HG03045 (cell line): ENCODE measurements around the gene OR8H1.

Experiments
- ATAC-seq: cut with Tn5 transposase; IDR thresholded peaks from one replicate; pipeline ENCODE4 v1.9.1; 2021; ENCODE audit warnings: mild to moderate bottlenecking, moderate library complexity; ENCODE audit not compliant: unreplicated experiment

OR8H1 gene, protein sequence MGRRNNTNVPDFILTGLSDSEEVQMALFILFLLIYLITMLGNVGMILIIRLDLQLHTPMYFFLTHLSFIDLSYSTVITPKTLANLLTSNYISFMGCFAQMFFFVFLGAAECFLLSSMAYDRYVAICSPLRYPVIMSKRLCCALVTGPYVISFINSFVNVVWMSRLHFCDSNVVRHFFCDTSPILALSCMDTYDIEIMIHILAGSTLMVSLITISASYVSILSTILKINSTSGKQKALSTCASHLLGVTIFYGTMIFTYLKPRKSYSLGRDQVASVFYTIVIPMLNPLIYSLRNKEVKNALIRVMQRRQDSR

DNA sequence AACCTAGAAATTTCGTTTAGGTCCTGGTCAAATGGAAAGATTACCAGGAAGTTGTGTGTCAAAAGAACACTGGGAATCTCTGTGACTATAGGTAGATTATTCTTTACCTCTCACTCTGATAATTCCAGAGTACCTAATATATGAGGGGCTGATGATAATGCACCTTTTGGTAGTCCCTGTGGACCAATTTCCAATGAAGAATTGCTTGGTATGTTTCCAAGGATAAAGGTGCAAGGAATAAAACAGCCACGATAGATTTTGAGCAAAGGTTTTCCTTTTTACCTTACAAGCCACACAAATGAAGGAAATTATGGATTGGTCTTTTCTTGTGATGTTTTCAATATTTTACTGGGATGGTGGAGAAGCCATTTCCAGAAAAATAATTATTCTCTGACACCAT is at the start of gene OR8H1:
Gene OR8H1 (minus strand): TSS at position 101 of the 400 bp plus-strand sequence. CDS start 1,192 bp downstream, outside the sequence.
- ATAC-seq: no peak

DNA sequence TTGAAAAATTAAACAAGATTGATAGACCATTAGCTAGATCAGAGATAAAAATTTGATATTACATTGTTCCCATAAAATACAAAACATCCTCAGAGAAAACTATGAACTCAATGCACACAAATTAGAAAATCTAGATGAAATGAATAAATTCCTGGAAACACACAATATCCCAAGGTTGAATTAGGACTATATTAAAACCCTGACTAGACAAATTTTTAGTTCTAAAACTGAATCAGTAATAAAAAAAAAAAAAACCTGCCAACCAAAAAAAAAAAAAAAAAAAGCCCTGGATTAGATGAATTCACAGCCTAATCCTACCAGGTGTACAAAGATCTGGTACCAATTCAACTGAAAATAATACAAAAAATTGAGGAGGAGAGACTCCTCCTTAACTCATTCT is 48.2 kb upstream of the OR8H1 start:
- ATAC-seq: no peak

DNA sequence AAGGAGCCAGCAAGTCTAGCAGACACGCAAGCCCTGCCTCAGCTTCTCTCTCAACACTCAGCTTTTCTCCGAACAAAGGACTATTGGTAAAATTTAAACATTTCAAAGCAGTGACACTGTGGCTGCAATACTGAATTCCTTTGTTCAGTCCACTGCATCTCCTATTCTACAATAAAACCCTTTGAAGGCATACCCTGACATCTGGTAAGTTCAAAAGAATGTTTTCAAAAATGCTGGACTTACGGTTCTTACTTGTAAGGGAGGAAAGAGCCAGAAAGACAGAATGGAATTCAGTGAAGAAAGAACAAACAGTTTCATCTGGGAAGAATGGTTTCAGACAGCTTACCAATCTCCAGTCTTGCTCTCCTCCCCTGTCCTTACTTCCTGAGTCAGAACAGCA is 41.1 kb upstream of the OR8H1 start:
- no peak for ATAC-seq

DNA sequence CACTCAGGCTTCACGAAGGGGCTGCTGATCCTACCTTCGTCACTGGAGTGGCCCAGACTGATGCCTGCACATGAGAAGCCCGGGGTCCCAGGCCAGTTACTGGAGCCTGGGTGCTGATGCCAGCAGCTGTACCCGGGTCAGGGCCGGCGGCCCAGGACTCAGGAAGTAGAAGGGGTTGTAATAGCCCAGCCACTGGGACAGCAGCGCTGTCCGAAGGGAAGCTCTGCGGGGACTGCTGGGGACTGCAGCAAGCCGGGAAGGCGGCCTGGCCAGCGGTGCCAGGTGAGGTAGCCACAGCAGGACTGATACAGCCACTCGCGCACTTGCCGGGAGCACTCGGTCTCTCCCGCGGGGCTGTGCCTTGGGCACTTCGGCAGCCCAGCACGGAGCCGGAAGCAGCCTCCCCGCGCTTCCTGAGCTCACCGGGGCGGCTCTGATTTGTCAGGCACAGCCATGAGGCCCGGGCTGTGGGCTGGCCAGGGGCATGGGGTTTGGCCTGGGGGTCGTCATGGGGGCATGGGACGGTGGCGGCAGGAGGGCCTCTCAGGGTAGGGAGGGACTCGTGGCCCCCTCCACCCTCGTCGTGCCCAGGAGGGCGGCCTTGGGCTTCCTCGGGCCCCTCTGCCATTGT is 39.9 kb upstream of the OR8H1 start:
- ATAC-seq: no peak

DNA sequence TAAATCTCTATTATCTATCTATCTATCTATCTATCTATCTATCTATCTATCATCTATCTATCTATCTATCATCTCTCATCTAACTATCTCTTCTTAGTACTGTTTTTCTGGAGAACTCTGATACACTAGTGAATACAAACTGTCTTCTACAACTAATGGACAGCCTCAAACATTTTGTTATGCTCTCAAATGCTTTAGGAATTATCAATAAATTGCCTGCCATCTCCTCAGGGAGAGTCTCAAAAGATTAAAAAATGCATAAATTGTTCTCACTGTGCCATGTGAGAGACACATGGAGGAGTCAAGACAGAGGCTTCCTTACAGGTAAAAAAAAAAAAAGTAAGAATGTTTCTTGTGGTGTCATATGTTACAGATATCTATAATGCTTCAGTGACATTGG is 22.8 kb upstream of the OR8H1 start, which contains the start of gene OR8K3:
Gene OR8K3 (plus strand): TSS at position 301 of the 400 bp plus-strand sequence. CDS start 3,163 bp downstream, outside the sequence.
- no peak for ATAC-seq

DNA sequence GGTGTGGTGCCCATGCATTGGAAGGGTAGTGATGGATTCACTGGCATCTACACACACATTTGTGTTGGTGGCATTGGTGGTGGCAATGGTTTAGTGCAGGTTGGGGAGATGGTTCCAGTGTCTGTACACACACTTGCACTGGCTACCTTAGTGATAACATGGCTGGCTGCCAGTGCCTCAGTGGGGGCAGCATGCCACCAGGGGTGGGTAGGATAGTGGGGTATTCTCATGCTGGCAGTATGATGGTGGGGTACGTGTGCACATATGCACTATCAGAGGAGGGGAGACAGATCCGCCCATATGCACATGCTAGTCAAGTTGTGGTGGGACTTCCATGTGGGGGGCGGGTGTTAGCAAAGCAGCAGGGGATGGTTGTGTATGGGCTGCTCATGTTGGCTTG is 15.8 kb upstream of the OR8H1 start:
- no peak for ATAC-seq

DNA sequence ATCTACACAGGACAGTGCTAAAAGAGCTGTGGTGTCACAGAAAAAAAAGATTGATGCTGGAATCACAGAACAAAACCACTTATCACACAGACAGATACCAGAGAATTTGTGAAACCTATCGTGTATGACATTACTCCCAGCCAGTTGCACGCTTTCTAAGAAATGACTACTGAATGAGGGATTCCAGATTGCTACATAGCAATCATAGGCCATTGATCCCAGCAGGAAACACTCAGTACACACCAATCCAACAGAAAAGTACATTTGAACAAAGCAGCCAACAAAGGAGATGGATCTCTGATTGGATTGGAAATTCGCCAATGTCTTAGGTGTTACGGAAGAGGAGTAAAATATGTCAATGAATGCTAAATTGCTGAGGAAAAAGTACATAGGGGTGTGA is 4.8 kb upstream of the OR8H1 start:
- ATAC-seq: no peak

DNA sequence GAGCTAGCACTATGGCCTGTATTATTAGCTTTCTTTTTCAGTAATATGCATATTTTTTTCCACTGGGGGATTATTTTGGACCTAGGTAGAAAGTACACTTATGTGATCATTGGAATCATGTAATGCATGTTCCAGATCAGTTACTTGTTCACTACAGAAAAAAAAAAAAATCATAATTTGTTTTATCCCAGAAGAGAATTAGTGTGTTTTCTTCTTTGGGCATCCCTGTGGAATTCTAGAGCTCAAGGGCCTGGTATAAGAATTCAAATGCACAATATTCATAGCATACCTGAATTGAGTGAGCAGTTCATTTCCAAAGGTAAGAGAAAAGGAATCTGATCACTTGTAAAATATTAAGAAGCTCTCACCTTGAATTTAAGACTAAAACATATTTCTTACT is 18.2 kb downstream of the OR8H1 start, which contains the start of gene OR5T1:
Gene OR5T1 (plus strand): TSS at position 301 of the 400 bp plus-strand sequence. CDS start 1,485 bp downstream, outside the sequence.
- no peak for ATAC-seq

DNA sequence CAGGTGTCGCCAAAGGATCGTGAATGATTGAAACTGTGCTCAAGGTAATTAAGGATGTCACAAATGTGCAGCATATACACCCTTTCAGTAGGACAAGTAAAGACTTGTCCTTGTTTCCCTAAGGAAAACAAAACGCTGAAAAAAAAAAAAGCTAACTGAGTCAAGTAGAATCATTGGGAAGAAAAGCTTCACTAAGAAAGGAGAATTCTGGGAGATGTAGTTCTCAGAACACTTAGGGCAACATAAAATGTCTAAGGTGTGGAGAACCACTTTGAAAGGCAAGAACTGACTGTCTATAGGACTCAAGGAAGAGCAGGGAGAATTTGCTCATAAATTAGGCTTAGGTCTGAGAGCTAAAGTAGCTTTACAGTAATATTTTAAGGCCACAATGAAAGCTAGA is 21.0 kb downstream of the OR8H1 start:
- no peak for ATAC-seq

DNA sequence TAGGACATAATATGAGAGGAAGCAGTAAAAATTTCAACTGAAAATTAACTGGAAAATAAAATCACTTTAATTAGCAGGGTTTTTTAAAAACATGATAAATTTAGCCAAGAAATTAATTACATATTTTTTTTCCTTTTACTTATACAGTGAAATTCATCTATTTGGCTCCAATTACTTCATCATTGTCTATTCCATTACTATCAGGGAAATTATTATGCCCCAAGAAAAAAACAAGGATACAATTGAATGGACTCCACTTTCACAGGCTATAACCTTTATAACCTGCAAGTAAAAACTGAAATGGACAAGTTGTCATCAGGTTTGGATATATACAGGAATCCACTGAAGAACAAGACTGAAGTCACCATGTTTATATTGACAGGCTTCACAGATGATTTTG is 40.1 kb downstream of the OR8H1 start, which contains the start of gene OR5T3:
Gene OR5T3 (plus strand): TSS at position 301 of the 400 bp plus-strand sequence. CDS start 0 bp downstream, at position 301.
- ATAC-seq: no peak
